HFF-Myc (cell line): ENCODE data around the gene TJP1.
"Not testable (repeated sequence)": the region's sequence is repeated elsewhere in the genome, so short reads cannot be mapped to it uniquely, and the experiment has no call there.

Experiments used
- DNase-seq: peaks from one replicate; pipeline ENCODE4 v3.0.0-alpha.2; 2011; ENCODE audit warnings: low read depth; ENCODE audit errors: extremely low read depth
- H3K4me3 ChIP-seq: replicated peaks from 2 replicates; pipeline ENCODE4 v1.5.1; 2011; ENCODE audit warnings: low read depth, mild to moderate bottlenecking, control low read depth, low read length
- TF ChIP-seq, protein P1 (sequence below): IDR thresholded peaks from 2 replicates; pipeline ENCODE4 v1.5.1; 2012; ENCODE audit warnings: mild to moderate bottlenecking, low read depth, low read length, control low read depth; ENCODE audit errors: missing control alignments

Gene TJP1

DNA sequence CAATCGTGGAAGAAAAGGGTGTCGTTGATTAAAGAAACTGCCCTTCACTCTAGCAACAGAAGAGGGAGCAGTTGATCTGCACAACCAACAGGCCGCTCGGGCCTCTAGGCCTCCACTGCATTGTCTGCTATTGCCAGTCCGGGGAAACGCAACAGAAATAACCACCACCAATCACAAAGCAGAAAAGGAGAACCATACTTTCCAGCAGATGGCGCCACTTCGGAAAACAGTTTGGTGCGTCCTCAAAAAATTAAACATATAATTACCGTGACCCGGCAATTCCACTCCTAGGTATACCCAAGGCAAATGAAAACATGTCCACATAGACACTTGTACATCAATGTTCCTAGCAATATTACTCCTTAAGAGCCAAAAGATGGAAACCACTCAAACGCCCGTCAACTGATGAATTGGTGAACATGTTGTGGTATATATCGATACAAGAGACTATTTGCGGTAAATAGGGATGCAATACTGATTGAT, 154.1 kb downstream of the TJP1 start:
- peak; percentile 56 for DNase-seq
- H3K4me3 ChIP-seq = no peak overlapping the region
- TF ChIP-seq, protein P1, sequence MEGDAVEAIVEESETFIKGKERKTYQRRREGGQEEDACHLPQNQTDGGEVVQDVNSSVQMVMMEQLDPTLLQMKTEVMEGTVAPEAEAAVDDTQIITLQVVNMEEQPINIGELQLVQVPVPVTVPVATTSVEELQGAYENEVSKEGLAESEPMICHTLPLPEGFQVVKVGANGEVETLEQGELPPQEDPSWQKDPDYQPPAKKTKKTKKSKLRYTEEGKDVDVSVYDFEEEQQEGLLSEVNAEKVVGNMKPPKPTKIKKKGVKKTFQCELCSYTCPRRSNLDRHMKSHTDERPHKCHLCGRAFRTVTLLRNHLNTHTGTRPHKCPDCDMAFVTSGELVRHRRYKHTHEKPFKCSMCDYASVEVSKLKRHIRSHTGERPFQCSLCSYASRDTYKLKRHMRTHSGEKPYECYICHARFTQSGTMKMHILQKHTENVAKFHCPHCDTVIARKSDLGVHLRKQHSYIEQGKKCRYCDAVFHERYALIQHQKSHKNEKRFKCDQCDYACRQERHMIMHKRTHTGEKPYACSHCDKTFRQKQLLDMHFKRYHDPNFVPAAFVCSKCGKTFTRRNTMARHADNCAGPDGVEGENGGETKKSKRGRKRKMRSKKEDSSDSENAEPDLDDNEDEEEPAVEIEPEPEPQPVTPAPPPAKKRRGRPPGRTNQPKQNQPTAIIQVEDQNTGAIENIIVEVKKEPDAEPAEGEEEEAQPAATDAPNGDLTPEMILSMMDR = peak; percentile 72

DNA sequence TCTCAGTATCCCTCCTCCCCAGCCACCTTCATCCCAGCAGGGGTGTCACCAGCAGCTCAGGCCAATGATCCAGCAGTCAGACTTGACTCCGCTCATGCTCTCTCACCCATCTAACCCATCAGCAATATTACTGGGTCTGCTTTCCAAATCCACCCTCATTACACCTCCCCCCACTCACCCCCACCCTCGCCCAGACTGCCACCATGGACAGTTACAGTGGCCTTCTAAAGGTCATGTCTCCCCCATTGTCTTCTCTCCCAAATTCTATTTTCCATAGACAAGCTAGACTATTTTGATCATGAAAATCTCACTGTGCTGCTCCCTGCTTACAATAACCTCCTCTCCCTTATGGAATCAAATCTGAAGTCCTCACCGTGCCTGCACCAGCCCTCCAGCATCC, 156.0 kb downstream of the TJP1 start:
- TF ChIP-seq, protein P1 = no peak
- DNase-seq = no peak
- no peak overlapping the region for H3K4me3 ChIP-seq

GRCh38 chr15:29665444-29666003, 156.7 kb downstream of the TJP1 start:
- TF ChIP-seq, protein P1 = no peak
- H3K4me3 ChIP-seq = no peak overlapping the region
- no peak for DNase-seq

GRCh38 chr15:29664406-29664805, 157.9 kb downstream of the TJP1 start:
- TF ChIP-seq, protein P1 = no peak
- no peak overlapping the region for H3K4me3 ChIP-seq
- DNase-seq = no peak

GRCh38 chr15:29657476-29657817, 164.8 kb downstream of the TJP1 start:
- not testable (repeated sequence) for H3K4me3 ChIP-seq, DNase-seq

- DNase-seq = no peak
- TF ChIP-seq, protein P1 = no peak
- H3K4me3 ChIP-seq = no peak overlapping the region
Measured at GRCh38 chr15:29656636-29657475, 165.4 kb downstream of the TJP1 start.

- no peak for DNase-seq
- no peak overlapping the region for H3K4me3 ChIP-seq
- TF ChIP-seq, protein P1 = no peak
Measured at GRCh38 chr15:29652595-29652994, 169.7 kb downstream of the TJP1 start.
